HG03521 (cell line): ENCODE measurements around the gene TUBB1.
A peak's percentile ranks its signal among the peaks of the same experiment; 100 is the strongest.

Experiments
- ATAC-seq: cut with Tn5 transposase; IDR thresholded peaks from one replicate; pipeline ENCODE4 v1.9.1; 2021; ENCODE audit warnings: mild to moderate bottlenecking, moderate library complexity; ENCODE audit not compliant: unreplicated experiment

Gene TUBB1

GRCh38 chr20:59042151-59042795, 23.0 kb downstream of the TUBB1 start, which contains the start of gene PRELID3B:
PRELID3B (minus strand) TSS chr20:59042786; CDS start chr20:59042730, 56 bp downstream.
- peak; percentile 29 for ATAC-seq

GRCh38 chr20:59042796-59043631, 23.8 kb downstream of the TUBB1 start:
- ATAC-seq, result peak; percentile 94

- ATAC-seq, result no peak
These were observed 24.5 kb downstream of the TUBB1 start for GRCh38 chr20:59043698-59044097.

- ATAC-seq, result no peak
These were observed 25.1 kb downstream of the TUBB1 start for GRCh38 chr20:59044295-59044694.

GRCh38 chr20:59044796-59045195, 25.6 kb downstream of the TUBB1 start:
- ATAC-seq, result no peak

GRCh38 chr20:59046862-59047261, 27.6 kb downstream of the TUBB1 start:
- ATAC-seq, result no peak

- ATAC-seq, result no peak
These were observed 28.9 kb downstream of the TUBB1 start for GRCh38 chr20:59047938-59048680.

- ATAC-seq, result no peak
These were observed 29.4 kb downstream of the TUBB1 start for GRCh38 chr20:59048681-59049030.

GRCh38 chr20:59050437-59050836, 31.2 kb downstream of the TUBB1 start:
- ATAC-seq, result no peak

- ATAC-seq, result no peak
These were observed 32.5 kb downstream of the TUBB1 start for GRCh38 chr20:59051666-59052185.

GRCh38 chr20:59055302-59055701, 36.1 kb downstream of the TUBB1 start:
- no peak for ATAC-seq

GRCh38 chr20:59062081-59062480, 42.9 kb downstream of the TUBB1 start:
- no peak for ATAC-seq

- no peak for ATAC-seq
These were observed 44.4 kb downstream of the TUBB1 start for GRCh38 chr20:59063358-59064213.

- no peak for ATAC-seq
These were observed 45.0 kb downstream of the TUBB1 start for GRCh38 chr20:59064214-59064722.

GRCh38 chr20:59068534-59068933, 49.3 kb downstream of the TUBB1 start:
- ATAC-seq, result no peak

GRCh38 chr20:59069026-59069425, 49.8 kb downstream of the TUBB1 start:
- ATAC-seq, result no peak

- no peak for ATAC-seq
These were observed 52.0 kb downstream of the TUBB1 start for GRCh38 chr20:59071216-59071615.

- ATAC-seq, result no peak
These were observed 54.4 kb downstream of the TUBB1 start for GRCh38 chr20:59073582-59073981.

- ATAC-seq, result no peak
These were observed 55.2 kb downstream of the TUBB1 start for GRCh38 chr20:59074456-59074855.

GRCh38 chr20:59075934-59076508, 56.8 kb downstream of the TUBB1 start:
- ATAC-seq, result no peak
